ENCODE results near the gene SPIC. TPM values are rescaled to one million over a fixed set of nuclear protein-coding genes. Genes with fewer than 3 reads are reported as not detected.
"Not testable (repeated sequence)": the region's sequence is repeated elsewhere in the genome, so short reads cannot be mapped to it uniquely, and the experiment has no call there.

The SPIC gene
- total and polyA plus RNA-seq, 3 experiments from 2014 or later: not detected

DNA sequence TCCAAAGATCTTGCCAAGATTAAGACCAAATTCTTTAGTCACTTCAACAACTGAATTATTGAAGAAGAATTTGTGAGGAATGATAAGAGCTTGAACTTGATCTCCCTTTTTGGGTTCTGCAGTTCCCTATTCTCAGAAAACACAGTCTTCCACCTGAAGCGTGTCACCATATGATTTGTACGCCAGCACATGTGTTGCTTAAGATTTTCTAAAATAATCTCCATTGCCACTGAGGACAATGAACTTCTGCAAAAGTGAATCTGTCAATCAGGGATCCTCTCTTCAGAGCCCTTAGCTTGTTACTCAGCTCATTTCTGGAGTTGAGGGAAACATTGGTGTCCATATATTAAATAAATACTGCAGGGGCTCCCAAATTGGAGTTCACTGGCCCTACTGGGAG, 4.2 kb upstream of the SPIC start:
- H3K27ac Mint-ChIP-seq: no peak overlapping the region
- H3K4me3 Mint-ChIP-seq: no peak overlapping the region
- no peaks in the 10 kb centered on the region for H3K9me3 ChIP-seq (ENCODE audit: low read length)
- ChIA-PET CTCF (no interaction called here), POLR2A (no interaction called here)
- no peaks in the 10 kb centered on the region for H3K9me3 Mint-ChIP-seq
- no peaks in the 10 kb centered on the region for H3K4me1 ChIP-seq (ENCODE audit: insufficient read depth, low read length)
- H3K27me3 Mint-ChIP-seq: peaks cover under 1 to 4% of the 10 kb centered on the region in 2 donors
- H3K4me3 ChIP-seq (ENCODE audit: low read length): no peak overlapping the region
- H3K36me3 ChIP-seq (ENCODE audit: insufficient read depth, low read length): no peaks in the 10 kb centered on the region
- no peaks in the 10 kb centered on the region for H3K27me3 ChIP-seq (ENCODE audit: insufficient read depth, low read length, poor library complexity, severe bottlenecking)
- no peaks in the 10 kb centered on the region for H3K4me1 Mint-ChIP-seq
- H3K36me3 Mint-ChIP-seq: no peaks in the 10 kb centered on the region
- no peak for DNase-seq
- H3K27ac ChIP-seq (ENCODE audit: low read depth, low read length): no peak overlapping the region

DNA sequence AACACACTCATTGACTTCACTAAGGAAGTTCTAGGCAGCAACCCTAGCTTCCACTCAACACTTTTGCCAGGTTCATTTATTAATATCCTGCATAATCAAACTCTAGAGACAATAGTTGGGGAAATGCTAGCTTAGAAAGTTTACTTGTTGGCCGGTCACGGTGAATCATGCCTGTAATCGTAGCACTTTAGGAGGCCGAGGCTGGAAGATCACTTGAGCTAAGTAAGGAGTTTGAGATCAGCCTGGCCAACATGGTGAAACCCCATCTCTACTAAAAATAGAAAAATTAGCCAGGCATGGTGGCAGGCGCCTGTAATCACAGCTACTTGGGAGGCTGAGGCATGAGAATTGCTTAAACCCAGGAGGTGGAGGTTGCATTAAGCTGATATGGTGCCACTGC, 3.3 kb upstream of the SPIC start:
- H3K27ac ChIP-seq (ENCODE audit: low read depth, low read length): not testable (repeated sequence)

DNA sequence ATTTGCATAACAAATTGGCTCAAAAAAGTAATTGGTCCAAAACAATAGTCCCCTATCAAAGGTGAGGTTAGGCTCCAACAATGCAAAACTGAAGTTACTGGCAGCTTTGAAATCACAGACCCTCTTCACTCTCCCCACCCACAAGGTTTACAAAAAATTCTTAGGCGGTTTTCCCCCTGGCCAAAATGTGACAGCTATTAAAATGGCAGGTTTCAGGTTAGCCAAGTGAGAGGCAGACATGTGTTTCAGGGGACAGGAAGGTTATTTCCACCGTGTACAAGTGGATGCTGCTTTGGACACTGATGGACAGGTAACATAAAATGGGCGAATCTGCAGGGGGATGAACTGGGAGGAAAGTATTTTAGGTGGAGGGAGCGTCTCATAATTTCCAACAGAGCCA, 888 bp upstream of the SPIC start:
- Mint-ChIP-seq H3K36me3 (no peaks in the 10 kb centered on the region), H3K9me3 (no peaks in the 10 kb centered on the region), H3K27ac (no peak overlapping the region), H3K4me3 (no peak overlapping the region), H3K27me3 (peaks cover 2 to 5% of the 10 kb centered on the region in 2 donors), H3K4me1 (no peaks in the 10 kb centered on the region)
- ChIA-PET POLR2A (no interaction called here), CTCF (no interaction called here)
- H3K36me3 ChIP-seq (ENCODE audit: insufficient read depth, low read length): no peaks in the 10 kb centered on the region
- no peaks in the 10 kb centered on the region for H3K27me3 ChIP-seq (ENCODE audit: insufficient read depth, low read length, poor library complexity, severe bottlenecking)
- DNase-seq: no peak
- H3K4me1 ChIP-seq (ENCODE audit: insufficient read depth, low read length): no peaks in the 10 kb centered on the region
- no peaks in the 10 kb centered on the region for H3K9me3 ChIP-seq (ENCODE audit: low read length)
- H3K27ac ChIP-seq (ENCODE audit: low read depth, low read length): no peak overlapping the region
- H3K4me3 ChIP-seq (ENCODE audit: low read length): no peak overlapping the region

More for the DNA sequence above, 3.3 kb upstream of the SPIC start:
- ChIA-PET POLR2A (interaction anchor here (0.7 kb wide), 1 partner anchor 361 kb away, joined by 10 read pairs; no protein-coding TSS in a partner anchor), CTCF (interaction anchor here (1.4 kb wide), 1 partner anchor 12 kb away, joined by 4 read pairs; no protein-coding TSS in a partner anchor)
- H3K4me1 Mint-ChIP-seq; H3K36me3 ChIP-seq (ENCODE audit: insufficient read depth, low read length); H3K4me3 ChIP-seq (ENCODE audit: low read length); H3K27me3 Mint-ChIP-seq; H3K4me3 Mint-ChIP-seq; DNase-seq; H3K27ac Mint-ChIP-seq; H3K9me3 Mint-ChIP-seq; H3K36me3 Mint-ChIP-seq; H3K4me1 ChIP-seq (ENCODE audit: insufficient read depth, low read length); H3K9me3 ChIP-seq (ENCODE audit: low read length); H3K27me3 ChIP-seq (ENCODE audit: insufficient read depth, low read length, poor library complexity, severe bottlenecking): not testable (repeated sequence)

DNA sequence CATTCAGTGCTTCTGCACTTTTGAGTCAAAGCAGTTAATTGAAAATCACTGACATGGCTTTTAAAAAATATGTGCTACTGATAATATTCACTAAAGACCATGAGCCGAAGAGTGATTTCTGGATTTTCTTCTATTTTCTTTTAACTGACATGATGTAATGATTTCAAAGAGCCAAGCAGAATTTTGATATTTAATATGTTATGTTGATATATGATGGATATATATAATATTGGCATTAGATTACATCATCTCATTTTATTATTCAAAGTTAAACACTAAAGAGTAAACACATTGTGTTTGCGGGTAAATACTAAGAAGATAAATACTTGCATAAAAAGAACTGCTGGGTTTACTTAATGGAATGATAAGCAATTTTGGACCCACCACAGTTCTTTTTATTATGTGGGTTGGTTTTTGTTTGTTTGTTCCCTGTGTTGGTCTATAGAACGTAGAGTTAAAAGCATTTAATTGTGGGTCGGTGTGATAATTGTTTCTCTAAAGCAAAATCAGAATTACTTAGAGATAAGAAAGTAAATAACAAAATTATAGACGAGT, 692 bp downstream of the SPIC start:
- DNase-seq: no peak
- Mint-ChIP-seq H3K4me1 (no peaks in the 10 kb centered on the region), H3K27ac (no peak overlapping the region), H3K4me3 (no peak overlapping the region), H3K9me3 (no peaks in the 10 kb centered on the region), H3K27me3 (peaks cover 2 to 5% of the 10 kb centered on the region in 2 donors), H3K36me3 (no peaks in the 10 kb centered on the region)
- Histone ChIP-seq H3K4me1 (ENCODE audit: insufficient read depth, low read length) (no peaks in the 10 kb centered on the region), H3K4me3 (ENCODE audit: low read length) (no peak overlapping the region), H3K36me3 (ENCODE audit: insufficient read depth, low read length) (no peaks in the 10 kb centered on the region), H3K27me3 (ENCODE audit: insufficient read depth, low read length, poor library complexity, severe bottlenecking) (no peaks in the 10 kb centered on the region), H3K27ac (ENCODE audit: low read depth, low read length) (no peak overlapping the region), H3K9me3 (ENCODE audit: low read length) (no peaks in the 10 kb centered on the region)
- CTCF ChIA-PET: no interaction called here
- POLR2A ChIA-PET: no interaction called here

DNA sequence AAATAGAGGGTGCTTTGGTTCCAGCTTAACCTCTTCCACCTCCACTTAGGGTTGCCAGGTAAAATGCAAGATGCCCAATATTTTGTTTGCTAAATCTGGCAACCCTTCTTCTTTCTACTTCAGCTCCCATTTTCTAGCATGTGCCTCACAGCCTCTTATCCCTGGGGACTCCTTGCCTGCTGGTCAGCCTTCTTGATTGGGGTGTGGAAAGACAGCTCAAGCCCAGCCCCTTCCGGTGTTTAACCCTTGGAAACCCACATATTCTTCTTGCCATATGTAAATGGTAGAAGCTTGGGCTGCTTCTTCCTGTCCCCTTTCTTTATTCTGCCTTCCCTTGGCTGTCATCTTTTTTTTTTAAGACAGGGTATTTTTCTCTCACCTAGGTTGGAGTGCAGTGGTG, 5.7 kb downstream of the SPIC start:
- Mint-ChIP-seq H3K27me3 (peaks cover 2 to 12% of the 10 kb centered on the region in 2 donors), H3K9me3 (no peaks in the 10 kb centered on the region), H3K36me3 (no peaks in the 10 kb centered on the region), H3K27ac (no peak overlapping the region), H3K4me3 (no peak overlapping the region), H3K4me1 (no peaks in the 10 kb centered on the region)
- no peak overlapping the region for H3K4me3 ChIP-seq (ENCODE audit: low read length)
- no peak overlapping the region for H3K27ac ChIP-seq (ENCODE audit: low read depth, low read length)
- no peaks in the 10 kb centered on the region for H3K9me3 ChIP-seq (ENCODE audit: low read length)
- no peaks in the 10 kb centered on the region for H3K27me3 ChIP-seq (ENCODE audit: insufficient read depth, low read length, poor library complexity, severe bottlenecking)
- H3K4me1 ChIP-seq (ENCODE audit: insufficient read depth, low read length): no peaks in the 10 kb centered on the region
- no peak for DNase-seq
- CTCF ChIA-PET: no interaction called here
- no peaks in the 10 kb centered on the region for H3K36me3 ChIP-seq (ENCODE audit: insufficient read depth, low read length)
- POLR2A ChIA-PET: no interaction called here

DNA sequence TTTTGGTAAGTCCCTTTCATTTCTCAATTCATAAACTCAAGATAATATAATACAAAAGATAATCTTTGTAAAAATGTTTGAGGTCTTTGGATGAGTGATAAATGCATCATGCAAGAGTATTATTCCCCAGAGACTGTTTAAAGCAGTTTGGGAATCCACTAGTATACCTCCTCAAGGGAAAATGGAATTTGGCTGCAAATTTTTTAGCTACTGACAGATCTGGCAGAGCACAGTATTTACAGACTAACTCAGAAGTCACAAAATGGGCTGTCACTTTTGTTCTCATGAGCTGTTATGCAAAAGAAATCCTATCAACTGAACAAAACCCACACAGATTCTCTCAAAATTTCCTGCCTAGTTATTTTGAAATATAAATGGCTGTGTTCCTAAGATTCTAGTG, 9.9 kb downstream of the SPIC start:
- Mint-ChIP-seq H3K27me3 (peaks cover 11 to 23% of the 10 kb centered on the region in 2 donors), H3K27ac (no peak overlapping the region), H3K36me3 (no peaks in the 10 kb centered on the region), H3K9me3 (peaks cover 0 to 2% (median 0%) of the 10 kb centered on the region in 5 donors), H3K4me1 (no peaks in the 10 kb centered on the region), H3K4me3 (no peak overlapping the region)
- Histone ChIP-seq H3K4me3 (ENCODE audit: low read length) (no peak overlapping the region), H3K27ac (ENCODE audit: low read depth, low read length) (no peak overlapping the region), H3K36me3 (ENCODE audit: insufficient read depth, low read length) (no peaks in the 10 kb centered on the region), H3K27me3 (ENCODE audit: insufficient read depth, low read length, poor library complexity, severe bottlenecking) (no peaks in the 10 kb centered on the region), H3K4me1 (ENCODE audit: insufficient read depth, low read length) (no peaks in the 10 kb centered on the region), H3K9me3 (ENCODE audit: low read length) (no peaks in the 10 kb centered on the region)
- DNase-seq: no peak
- POLR2A ChIA-PET: no interaction called here
- CTCF ChIA-PET: no interaction called here

DNA sequence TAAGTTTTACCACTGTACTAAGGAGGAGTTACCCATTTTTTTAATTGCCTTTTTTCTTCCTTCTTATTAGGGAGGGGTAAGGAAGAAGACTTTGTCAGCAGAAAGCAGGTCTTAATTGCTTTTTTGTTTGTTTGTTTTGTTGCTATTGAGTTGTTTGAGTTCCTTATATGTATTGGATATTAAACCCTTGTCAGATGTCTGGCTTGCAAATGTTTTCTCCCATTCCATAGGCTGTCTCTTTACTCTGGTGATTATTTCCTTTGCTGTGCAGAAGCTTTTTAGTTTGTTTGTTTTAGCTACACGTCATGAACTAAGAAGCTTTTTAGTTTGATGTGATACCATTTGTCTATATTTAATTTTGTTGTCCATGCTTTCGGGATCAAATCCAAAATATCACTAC, 13.3 kb downstream of the SPIC start:
- H3K9me3 Mint-ChIP-seq: peaks cover 0 to 3% (median 0%) of the 10 kb centered on the region in 5 donors
- no peak for DNase-seq
- no peaks in the 10 kb centered on the region for H3K9me3 ChIP-seq (ENCODE audit: low read length)
- no peaks in the 10 kb centered on the region for H3K4me1 Mint-ChIP-seq
- H3K36me3 ChIP-seq (ENCODE audit: insufficient read depth, low read length): no peaks in the 10 kb centered on the region
- POLR2A ChIA-PET: no interaction called here
- no peaks in the 10 kb centered on the region for H3K27me3 ChIP-seq (ENCODE audit: insufficient read depth, low read length, poor library complexity, severe bottlenecking)
- no peak overlapping the region for H3K27ac ChIP-seq (ENCODE audit: low read depth, low read length)
- no peak overlapping the region for H3K4me3 ChIP-seq (ENCODE audit: low read length)
- CTCF ChIA-PET: no interaction called here
- H3K36me3 Mint-ChIP-seq: no peaks in the 10 kb centered on the region
- H3K27me3 Mint-ChIP-seq: peaks cover 13 to 25% of the 10 kb centered on the region in 2 donors
- no peak overlapping the region for H3K4me3 Mint-ChIP-seq
- no peak overlapping the region for H3K27ac Mint-ChIP-seq
- no peaks in the 10 kb centered on the region for H3K4me1 ChIP-seq (ENCODE audit: insufficient read depth, low read length)

DNA sequence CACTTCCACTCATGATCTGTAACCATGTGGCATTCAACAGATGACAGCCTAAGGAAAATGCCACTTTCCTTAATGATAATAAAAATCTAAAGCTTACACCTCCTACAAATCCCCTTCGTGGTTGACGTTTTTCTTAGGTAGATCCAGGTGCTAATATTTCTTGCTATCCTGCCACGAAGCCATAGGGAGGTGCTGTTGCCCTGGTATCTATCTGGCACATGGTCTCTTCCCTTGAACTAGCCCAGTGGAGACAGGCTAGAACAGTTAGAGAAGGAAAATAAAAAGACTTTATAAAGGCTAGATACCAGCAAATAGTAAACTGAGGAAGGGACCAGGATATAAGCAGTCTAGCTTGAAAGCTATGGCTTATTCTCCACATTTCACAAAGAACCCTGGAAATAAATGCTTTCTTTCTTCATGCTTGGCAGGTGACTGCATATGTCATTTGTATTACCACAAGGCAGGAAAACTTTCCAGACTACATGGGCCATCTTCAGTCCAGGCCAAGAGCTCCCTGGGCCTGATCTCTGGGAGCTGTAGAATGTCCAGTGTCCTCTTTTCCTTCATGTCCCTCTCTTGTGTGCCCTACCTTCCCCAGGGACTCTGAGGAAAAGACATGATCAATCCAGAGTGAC, 15.3 kb downstream of the SPIC start:
- Histone ChIP-seq H3K36me3 (ENCODE audit: insufficient read depth, low read length) (no peaks in the 10 kb centered on the region), H3K9me3 (ENCODE audit: low read length) (no peaks in the 10 kb centered on the region), H3K4me3 (ENCODE audit: low read length) (no peak overlapping the region), H3K27ac (ENCODE audit: low read depth, low read length) (no peak overlapping the region), H3K27me3 (ENCODE audit: insufficient read depth, low read length, poor library complexity, severe bottlenecking) (no peaks in the 10 kb centered on the region), H3K4me1 (ENCODE audit: insufficient read depth, low read length) (no peaks in the 10 kb centered on the region)
- CTCF ChIA-PET: interaction anchor here (0.7 kb wide), 1 partner anchor 302 kb away, joined by 3 read pairs; no protein-coding TSS in a partner anchor
- Mint-ChIP-seq H3K27ac (no peak overlapping the region), H3K36me3 (no peaks in the 10 kb centered on the region), H3K4me3 (no peak overlapping the region), H3K9me3 (peaks cover 0 to 3% (median 0%) of the 10 kb centered on the region in 5 donors), H3K4me1 (no peaks in the 10 kb centered on the region), H3K27me3 (peaks cover 13 to 25% of the 10 kb centered on the region in 2 donors)
- POLR2A ChIA-PET: no interaction called here
- DNase-seq: no peak

Data from CD8-positive, alpha-beta memory T cell (primary cell).